ENCODE results near the gene IDNK. TPM values are rescaled to one million over a fixed set of nuclear protein-coding genes. Genes with fewer than 3 reads are reported as not detected.

IDNK gene
- total and polyA plus RNA-seq, 2 of the 8 experiments (the other 6 are each of a cell fraction or from before 2014, with no cell fraction given) = 0.29 to 0.48 TPM

- H3K27ac ChIP-seq (ENCODE audit: low read depth, low read length) = no peak overlapping the region
- no peak overlapping the region for H3K18ac ChIP-seq (ENCODE audit: extremely low read depth, low read length)
- no peak overlapping the region for H2AK5ac ChIP-seq (ENCODE audit: low read depth, low read length)
- H3K23ac ChIP-seq (ENCODE audit: insufficient read length) = no peak overlapping the region
- H3K4me3 ChIP-seq (ENCODE audit: extremely low read depth in 1 of 4, insufficient read depth in 2 of 4, low read depth in 3 of 4, low read length in 4 of 4) = no peak overlapping the region
- H2BK120ac ChIP-seq (replicated peaks; ENCODE audit: low read depth, low read length) = no peak overlapping the region
- POLR2A ChIA-PET (ENCODE audit: partially characterized antibody) = interaction anchor here (1.5 kb wide), 1 partner anchor 12 kb away, joined by 3 read pairs; no protein-coding TSS in a partner anchor
- H3K4me1 ChIP-seq (replicated peaks in 1 of 4; ENCODE audit: control insufficient read depth in 3 of 4, insufficient read depth in 4 of 4, low read length in 3 of 4) = no peaks in the 10 kb centered on the region
- H3K56ac ChIP-seq (replicated peaks; ENCODE audit: insufficient read length, low read depth, low read length) = no peak overlapping the region
- H3K9ac ChIP-seq (replicated peaks in 1 of 4; ENCODE audit: extremely low read depth in 1 of 4, low read depth in 3 of 4, low read length in 3 of 4) = no peak overlapping the region
- H2BK5ac ChIP-seq (ENCODE audit: low read depth, low read length) = no peak overlapping the region
- no peaks in the 10 kb centered on the region for H3K36me3 ChIP-seq (ENCODE audit: control insufficient read depth in 2 of 4, insufficient read depth in 4 of 4, low read length in 3 of 4)
- no peak overlapping the region for H3K4ac ChIP-seq (replicated peaks; ENCODE audit: insufficient read length, low read depth, low read length)
- H3K4me2 ChIP-seq (ENCODE audit: insufficient read depth in 1 of 2, low read depth in 2 of 2, low read length in 2 of 2) = no peak overlapping the region
- no peak for DNase-seq (ENCODE audit: low read depth in 1 of 2, low spot score in 2 of 2)
- H4K8ac ChIP-seq (ENCODE audit: extremely low read depth, insufficient read depth, low read length) = no peak overlapping the region
- FAIRE-seq = no peak
- H3K23me2 ChIP-seq (ENCODE audit: low read depth, low read length) = no peaks in the 10 kb centered on the region
- CTCF ChIA-PET (ENCODE audit: partially characterized antibody) = interaction anchor here (1.0 to 3.2 kb wide), 4 partner anchors 12 to 72 kb away, joined by 3 to 17 read pairs (median 6); partner anchors contain the start of gene IDNK
- no peak overlapping the region for H2BK15ac ChIP-seq (ENCODE audit: low read length)
- no peaks in the 10 kb centered on the region for H4K20me1 ChIP-seq (replicated peaks in 1 of 2; ENCODE audit: control insufficient read depth in 1 of 2, insufficient read depth in 2 of 2, low read length in 2 of 2)
- H4K91ac ChIP-seq (replicated peaks; ENCODE audit: insufficient read length, low read length) = no peak overlapping the region
- H3K79me1 ChIP-seq (ENCODE audit: low read depth, low read length) = no peaks in the 10 kb centered on the region
- H3K9me3 ChIP-seq (ENCODE audit: insufficient read depth in 2 of 2, low read depth in 1 of 2, low read length in 1 of 2) = no peaks in the 10 kb centered on the region
- H3K14ac ChIP-seq (ENCODE audit: insufficient read length) = no peak overlapping the region
- no peaks in the 10 kb centered on the region for H3K79me2 ChIP-seq (ENCODE audit: control insufficient read depth in 1 of 2, insufficient read depth in 2 of 2, low read length in 2 of 2)
- no peak for TF ChIP-seq ASH2L (IDR thresholded peaks at IDR 0.05; ENCODE audit: low read length)
- TF ChIP-seq GTF2F1 (IDR thresholded peaks at IDR 0.05; ENCODE audit: borderline replicate concordance, low read depth, low read length) = no peak
- no peak for TF ChIP-seq SIN3A (conservative IDR thresholded peaks at IDR 0.05 in 1 of 2, IDR thresholded peaks at IDR 0.05 in 1 of 2; ENCODE audit: low read depth in 1 of 2, low read length in 2 of 2)
- TF ChIP-seq YY1 (IDR thresholded peaks at IDR 0.05; ENCODE audit: low read depth, low read length) = no peak
- TF ChIP-seq RBBP5 (IDR thresholded peaks at IDR 0.05; ENCODE audit: borderline replicate concordance, low read depth, low read length) = no peak
- no peak for TF ChIP-seq NANOG (IDR thresholded peaks at IDR 0.05; ENCODE audit: insufficient read depth, low read depth, low read length, poor library complexity, severe bottlenecking)
- no peak for TF ChIP-seq CEBPB (IDR thresholded peaks at IDR 0.05; ENCODE audit: low read depth, low read length)
- TF ChIP-seq BRCA1 (IDR thresholded peaks at IDR 0.05; ENCODE audit: low read depth, low read length) = no peak
- TF ChIP-seq MAX (IDR thresholded peaks at IDR 0.05) = no peak
- no peak for TF ChIP-seq SAP30 (IDR thresholded peaks at IDR 0.05; ENCODE audit: insufficient read depth, insufficient replicate concordance, low read length)
- no peak for TF ChIP-seq SP2 (IDR thresholded peaks at IDR 0.05; ENCODE audit: low read length)
- no peak for TF ChIP-seq TAF1 (IDR thresholded peaks at IDR 0.05; ENCODE audit: low read depth, low read length)
- TF ChIP-seq SUZ12 (IDR thresholded peaks at IDR 0.05; ENCODE audit: low read length) = no peak
- TF ChIP-seq FOSL1 (IDR thresholded peaks at IDR 0.05; ENCODE audit: insufficient read depth, low read depth, low read length) = no peak
- TF ChIP-seq GABPA (IDR thresholded peaks at IDR 0.05; ENCODE audit: borderline replicate concordance, insufficient read depth, low read length) = no peak
- TF ChIP-seq EGR1 (IDR thresholded peaks at IDR 0.05; ENCODE audit: borderline replicate concordance, low read depth, low read length) = no peak
- H2BK20ac ChIP-seq (ENCODE audit: low read length) = no peak overlapping the region
- H4K5ac ChIP-seq (ENCODE audit: insufficient read length, low read depth, low read length) = no peak overlapping the region
- no peak overlapping the region for H2AFZ ChIP-seq (ENCODE audit: low read length)
- no peak overlapping the region for H2BK12ac ChIP-seq (ENCODE audit: low read depth, low read length)
- H3K27me3 ChIP-seq (replicated peaks in 1 of 4; ENCODE audit: control insufficient read depth in 3 of 4, extremely low read depth in 1 of 4, insufficient read depth in 3 of 4, low read length in 3 of 4) = no peaks in the 10 kb centered on the region
These were observed 13.9 kb downstream of the IDNK start for GRCh38 chr9:83636813-83637212.

All from H1 (cell line).